ENCODE data around the gene EGLN3.

Gene EGLN3

GRCh38 chr14:33992274-33993007 lies 41.6 kb upstream of the EGLN3 start:
- Histone ChIP-seq H3K36me3 (ENCODE audit: low read length) (no peaks in the 10 kb centered on the region), H3K9me3 (ENCODE audit: insufficient read depth, low read length) (no peaks in the 10 kb centered on the region), H3K9me2 (replicated peaks; ENCODE audit: insufficient read depth, low read length) (no peaks in the 10 kb centered on the region), H3F3A (ENCODE audit: insufficient read depth) (no peaks in the 10 kb centered on the region), H2AFZ (ENCODE audit: low read depth, low read length, severe bottlenecking) (no peak overlapping the region), H3K9ac (ENCODE audit: low read length) (no peak overlapping the region), H3K27ac (ENCODE audit: low read depth, low read length) (no peak overlapping the region), H4K20me1 (ENCODE audit: low read depth, low read length) (no peaks in the 10 kb centered on the region), H3K27me3 (ENCODE audit: low read length) (no peaks in the 10 kb centered on the region), H3K4me3 (ENCODE audit: insufficient read depth, low read length, poor library complexity, severe bottlenecking) (no peak overlapping the region), H3K4me2 (ENCODE audit: low read depth, low read length, poor library complexity, severe bottlenecking) (no peak overlapping the region), H3K79me2 (ENCODE audit: insufficient read depth, low read length) (no peaks in the 10 kb centered on the region)
- no peak for TF ChIP-seq EZH2phosphoT487 (conservative IDR thresholded peaks at IDR 0.05; ENCODE audit: low read length)
- TF ChIP-seq CTCF (IDR thresholded peaks at IDR 0.05; ENCODE audit: insufficient read depth, low read length, poor library complexity, severe bottlenecking), result no peak

- no peak overlapping the region for H3K4me2 ChIP-seq (ENCODE audit: low read depth, low read length, poor library complexity, severe bottlenecking)
- no peak for TF ChIP-seq EZH2phosphoT487 (conservative IDR thresholded peaks at IDR 0.05; ENCODE audit: low read length)
- no peak for TF ChIP-seq CTCF (IDR thresholded peaks at IDR 0.05; ENCODE audit: insufficient read depth, low read length, poor library complexity, severe bottlenecking)
- H3F3A ChIP-seq (ENCODE audit: insufficient read depth), result no peaks in the 10 kb centered on the region
- no peak overlapping the region for H2AFZ ChIP-seq (ENCODE audit: low read depth, low read length, severe bottlenecking)
- no peaks in the 10 kb centered on the region for H3K79me2 ChIP-seq (ENCODE audit: insufficient read depth, low read length)
- no peak overlapping the region for H3K27ac ChIP-seq (ENCODE audit: low read depth, low read length)
- no peak overlapping the region for H3K9ac ChIP-seq (ENCODE audit: low read length)
- no peaks in the 10 kb centered on the region for H3K36me3 ChIP-seq (ENCODE audit: low read length)
- H3K4me3 ChIP-seq (ENCODE audit: insufficient read depth, low read length, poor library complexity, severe bottlenecking), result no peak overlapping the region
- H3K27me3 ChIP-seq (ENCODE audit: low read length), result no peaks in the 10 kb centered on the region
- H4K20me1 ChIP-seq (ENCODE audit: low read depth, low read length), result no peaks in the 10 kb centered on the region
- no peaks in the 10 kb centered on the region for H3K9me2 ChIP-seq (replicated peaks; ENCODE audit: insufficient read depth, low read length)
- H3K9me3 ChIP-seq (ENCODE audit: insufficient read depth, low read length), result no peaks in the 10 kb centered on the region
These were observed 39.9 kb upstream of the EGLN3 start for GRCh38 chr14:33990790-33991189.

GRCh38 chr14:33987565-33988080 lies 36.7 kb upstream of the EGLN3 start:
- Histone ChIP-seq H3K27ac (ENCODE audit: low read depth, low read length) (no peak overlapping the region), H3K79me2 (ENCODE audit: insufficient read depth, low read length) (no peaks in the 10 kb centered on the region), H3F3A (ENCODE audit: insufficient read depth) (no peaks in the 10 kb centered on the region), H3K36me3 (ENCODE audit: low read length) (no peaks in the 10 kb centered on the region), H3K4me3 (ENCODE audit: insufficient read depth, low read length, poor library complexity, severe bottlenecking) (no peak overlapping the region), H3K4me2 (ENCODE audit: low read depth, low read length, poor library complexity, severe bottlenecking) (no peak overlapping the region), H2AFZ (ENCODE audit: low read depth, low read length, severe bottlenecking) (no peak overlapping the region), H4K20me1 (ENCODE audit: low read depth, low read length) (no peaks in the 10 kb centered on the region), H3K9me3 (ENCODE audit: insufficient read depth, low read length) (no peaks in the 10 kb centered on the region), H3K9ac (ENCODE audit: low read length) (no peak overlapping the region), H3K9me2 (replicated peaks; ENCODE audit: insufficient read depth, low read length) (no peaks in the 10 kb centered on the region), H3K27me3 (ENCODE audit: low read length) (no peaks in the 10 kb centered on the region)
- TF ChIP-seq CTCF (IDR thresholded peaks at IDR 0.05; ENCODE audit: insufficient read depth, low read length, poor library complexity, severe bottlenecking) (no peak), EZH2phosphoT487 (conservative IDR thresholded peaks at IDR 0.05; ENCODE audit: low read length) (no peak)

Measured in SU-DHL-6 (cell line).